NCI-H774 (cell line): ENCODE data around the gene SKOR2.

ENCODE experiments used
- DNase-seq: peaks from one replicate; lab custom pipeline; 2025; lab: John Stamatoyannopoulos, UW

SKOR2 gene

GRCh38 chr18:47260120-47260923 lies 8.9 kb upstream of the SKOR2 start:
- DNase-seq: no peak

- no peak for DNase-seq
Observed at GRCh38 chr18:47254341-47254939, 3.0 kb upstream of the SKOR2 start.

GRCh38 chr18:47253101-47253654 lies 1.7 kb upstream of the SKOR2 start:
- no peak for DNase-seq

- DNase-seq: no peak
Observed at GRCh38 chr18:47250391-47251046, 941 bp downstream of the SKOR2 start.

- DNase-seq: no peak
Observed at GRCh38 chr18:47249314-47249981, 2.0 kb downstream of the SKOR2 start.

GRCh38 chr18:47248604-47249313 lies 2.7 kb downstream of the SKOR2 start:
- DNase-seq: no peak

- DNase-seq: no peak
Observed at GRCh38 chr18:47248115-47248603, 3.3 kb downstream of the SKOR2 start.

- no peak for DNase-seq
Observed at GRCh38 chr18:47247416-47248114, 3.9 kb downstream of the SKOR2 start.

- DNase-seq: no peak
Observed at GRCh38 chr18:47247036-47247415, 4.4 kb downstream of the SKOR2 start.

- no peak for DNase-seq
Observed at GRCh38 chr18:47246027-47246971, 5.2 kb downstream of the SKOR2 start.

GRCh38 chr18:47244086-47244485 lies 7.4 kb downstream of the SKOR2 start:
- DNase-seq: no peak

- DNase-seq: no peak
Observed at GRCh38 chr18:47235096-47235495, 16.4 kb downstream of the SKOR2 start.

GRCh38 chr18:47226660-47227059 lies 24.8 kb downstream of the SKOR2 start:
- no peak for DNase-seq

GRCh38 chr18:47215554-47216138 lies 35.8 kb downstream of the SKOR2 start:
- peak; percentile 26 for DNase-seq

GRCh38 chr18:47209171-47209570 lies 42.3 kb downstream of the SKOR2 start:
- DNase-seq: no peak

GRCh38 chr18:47206945-47207637 lies 44.4 kb downstream of the SKOR2 start:
- DNase-seq: no peak

- DNase-seq: no peak
Observed at GRCh38 chr18:47204908-47205522, 46.4 kb downstream of the SKOR2 start.
